ENCODE measurements around the gene BCAS3.

The BCAS3 gene

GRCh38 chr17:61403801-61404662 is 726.4 kb downstream of the BCAS3 start:
- ATAC-seq (no peak), DNase-seq (no peak)
- Mint-ChIP-seq H3K27ac (no peak overlapping the region), H3K36me3 (ENCODE audit: low read depth) (no peaks in the 10 kb centered on the region), H3K9me3 (no peaks in the 10 kb centered on the region), H3K4me1 (peaks cover 41% of the 10 kb centered on the region), H3K4me3 (no peak overlapping the region), H3K27me3 (peaks cover 69% of the 10 kb centered on the region)

GRCh38 chr17:61404663-61404912 is 726.9 kb downstream of the BCAS3 start:
- H3K9me3 Mint-ChIP-seq: no peaks in the 10 kb centered on the region
- DNase-seq (no peak), ATAC-seq (no peak)
- no peaks in the 10 kb centered on the region for H3K36me3 Mint-ChIP-seq (ENCODE audit: low read depth)
- peaks cover 41% of the 10 kb centered on the region for H3K4me1 Mint-ChIP-seq
- peaks cover 68% of the 10 kb centered on the region for H3K27me3 Mint-ChIP-seq
- no peak overlapping the region for H3K4me3 Mint-ChIP-seq
- no peak overlapping the region for H3K27ac Mint-ChIP-seq

- no peaks in the 10 kb centered on the region for H3K36me3 Mint-ChIP-seq (ENCODE audit: low read depth)
Measured at GRCh38 chr17:61404913-61405685, 727.4 kb downstream of the BCAS3 start.

GRCh38 chr17:61405686-61406536 is 728.3 kb downstream of the BCAS3 start:
- ATAC-seq (no peak), DNase-seq (no peak)
- no peaks in the 10 kb centered on the region for H3K9me3 Mint-ChIP-seq
- no peak overlapping the region for H3K27ac Mint-ChIP-seq
- peaks cover 75% of the 10 kb centered on the region for H3K27me3 Mint-ChIP-seq
- no peak overlapping the region for H3K4me3 Mint-ChIP-seq
- peaks cover 46% of the 10 kb centered on the region for H3K4me1 Mint-ChIP-seq
- no peaks in the 10 kb centered on the region for H3K36me3 Mint-ChIP-seq (ENCODE audit: low read depth)

More at GRCh38 chr17:61404913-61405685, 727.4 kb downstream of the BCAS3 start:
- Mint-ChIP-seq H3K4me3 (no peak overlapping the region), H3K27me3 (peaks cover 71% of the 10 kb centered on the region), H3K9me3 (no peaks in the 10 kb centered on the region), H3K27ac (no peak overlapping the region), H3K4me1 (peaks cover 45% of the 10 kb centered on the region)
- no peak for DNase-seq
- ATAC-seq: no peak

- ATAC-seq (no peak), DNase-seq (no peak)
- Mint-ChIP-seq H3K27ac (no peak overlapping the region), H3K27me3 (peaks cover 70% of the 10 kb centered on the region), H3K4me3 (no peak overlapping the region), H3K36me3 (ENCODE audit: low read depth) (no peaks in the 10 kb centered on the region), H3K9me3 (no peaks in the 10 kb centered on the region), H3K4me1 (peaks cover 43% of the 10 kb centered on the region)
Measured at GRCh38 chr17:61406537-61406845, 728.8 kb downstream of the BCAS3 start.

- H3K9me3 Mint-ChIP-seq: no peaks in the 10 kb centered on the region
Measured at GRCh38 chr17:61406971-61407911, 729.6 kb downstream of the BCAS3 start.

GRCh38 chr17:61408151-61409041 is 730.7 kb downstream of the BCAS3 start:
- H3K27ac Mint-ChIP-seq: no peak overlapping the region

More at GRCh38 chr17:61406971-61407911, 729.6 kb downstream of the BCAS3 start:
- H3K4me1 Mint-ChIP-seq: peaks cover 40% of the 10 kb centered on the region
- peaks cover 64% of the 10 kb centered on the region for H3K27me3 Mint-ChIP-seq
- DNase-seq (no peak), ATAC-seq (no peak)
- no peaks in the 10 kb centered on the region for H3K36me3 Mint-ChIP-seq (ENCODE audit: low read depth)
- H3K27ac Mint-ChIP-seq: no peak overlapping the region
- H3K4me3 Mint-ChIP-seq: no peak overlapping the region

GRCh38 chr17:61409301-61410112 is 731.9 kb downstream of the BCAS3 start:
- no peak overlapping the region for H3K27ac Mint-ChIP-seq
- peak overlapping the region; percentile 65 for H3K4me3 Mint-ChIP-seq
- H3K36me3 Mint-ChIP-seq (ENCODE audit: low read depth): no peaks in the 10 kb centered on the region
- DNase-seq (peak; percentile 53), ATAC-seq (peak; percentile 18)
- peaks cover 21% of the 10 kb centered on the region for H3K4me1 Mint-ChIP-seq
- H3K9me3 Mint-ChIP-seq: no peaks in the 10 kb centered on the region
- H3K27me3 Mint-ChIP-seq: peaks cover 53% of the 10 kb centered on the region

More at GRCh38 chr17:61408151-61409041, 730.7 kb downstream of the BCAS3 start:
- ATAC-seq (no peak), DNase-seq (no peak)
- Mint-ChIP-seq H3K36me3 (ENCODE audit: low read depth) (no peaks in the 10 kb centered on the region), H3K4me1 (peaks cover 30% of the 10 kb centered on the region), H3K4me3 (peak overlapping the region; percentile 29), H3K9me3 (no peaks in the 10 kb centered on the region), H3K27me3 (peaks cover 58% of the 10 kb centered on the region)

GRCh38 chr17:61410141-61411010 is 732.7 kb downstream of the BCAS3 start:
- ATAC-seq (no peak), DNase-seq (peak; percentile 83)
- Mint-ChIP-seq H3K36me3 (ENCODE audit: low read depth) (no peaks in the 10 kb centered on the region), H3K27ac (no peak overlapping the region), H3K4me3 (peak overlapping the region; percentile 65), H3K4me1 (peaks cover 18% of the 10 kb centered on the region), H3K9me3 (no peaks in the 10 kb centered on the region), H3K27me3 (peaks cover 51% of the 10 kb centered on the region)

GRCh38 chr17:61411011-61411260 is 733.3 kb downstream of the BCAS3 start:
- H3K4me1 Mint-ChIP-seq: peaks cover 18% of the 10 kb centered on the region
- H3K9me3 Mint-ChIP-seq: no peaks in the 10 kb centered on the region
- peaks cover 52% of the 10 kb centered on the region for H3K27me3 Mint-ChIP-seq
- no peaks in the 10 kb centered on the region for H3K36me3 Mint-ChIP-seq (ENCODE audit: low read depth)
- H3K4me3 Mint-ChIP-seq: no peak overlapping the region
- ATAC-seq (no peak), DNase-seq (no peak)
- no peak overlapping the region for H3K27ac Mint-ChIP-seq

- no peaks in the 10 kb centered on the region for H3K9me3 Mint-ChIP-seq
- ATAC-seq: no peak
- H3K27me3 Mint-ChIP-seq: peaks cover 51% of the 10 kb centered on the region
- H3K27ac Mint-ChIP-seq: no peak overlapping the region
- peak overlapping the region; percentile 56 for H3K4me3 Mint-ChIP-seq
- no peaks in the 10 kb centered on the region for H3K36me3 Mint-ChIP-seq (ENCODE audit: low read depth)
- no peak for DNase-seq
- H3K4me1 Mint-ChIP-seq: peaks cover 18% of the 10 kb centered on the region
Measured at GRCh38 chr17:61411261-61412142, 733.9 kb downstream of the BCAS3 start.

Data from activated naive CD8-positive, alpha-beta T cell treated with anti-CD3 and anti-CD28 coated beads, Interleukin-2, amount 50 U/mL, for 24 hours (primary cell).